Measurements from ENCODE around the gene UBL4A.

- TF ChIP-seq CTCF (IDR thresholded peaks at IDR 0.05; ENCODE audit: extremely low read depth in 1 of 2, insufficient read depth in 1 of 2, low read depth in 1 of 2, low read length in 2 of 2) (no peak), POLR2AphosphoS5 (IDR thresholded peaks at IDR 0.05; ENCODE audit: insufficient read depth, low read depth, low read length) (no peak), JUN (IDR thresholded peaks at IDR 0.05; ENCODE audit: borderline replicate concordance, insufficient read depth, insufficient read length, low read depth) (no peak), FOS (IDR thresholded peaks at IDR 0.05; ENCODE audit: borderline replicate concordance, insufficient read depth, low read length) (no peak), POLR2A (IDR thresholded peaks at IDR 0.05; ENCODE audit: low read depth, low read length) (no peak), EZH2 (IDR thresholded peaks at IDR 0.05; ENCODE audit: borderline replicate concordance, low read depth, low read length, severe bottlenecking) (no peak), MAX (IDR thresholded peaks at IDR 0.05; ENCODE audit: insufficient read depth, insufficient read length) (no peak), MYC (IDR thresholded peaks at IDR 0.05; ENCODE audit: low read depth, low read length) (no peak)
Measured at GRCh38 chrX:154434394-154435168, 51.8 kb downstream of the UBL4A start.
